ENCODE results near the gene CADM1. TPM values are rescaled to one million over a fixed set of nuclear protein-coding genes. Genes with fewer than 3 reads are reported as not detected.
A peak's percentile ranks its signal among the peaks of the same experiment; 100 is the strongest.

CADM1 gene
- total RNA-seq, 1 donor from 2014 or later: 51.1 TPM

DNA sequence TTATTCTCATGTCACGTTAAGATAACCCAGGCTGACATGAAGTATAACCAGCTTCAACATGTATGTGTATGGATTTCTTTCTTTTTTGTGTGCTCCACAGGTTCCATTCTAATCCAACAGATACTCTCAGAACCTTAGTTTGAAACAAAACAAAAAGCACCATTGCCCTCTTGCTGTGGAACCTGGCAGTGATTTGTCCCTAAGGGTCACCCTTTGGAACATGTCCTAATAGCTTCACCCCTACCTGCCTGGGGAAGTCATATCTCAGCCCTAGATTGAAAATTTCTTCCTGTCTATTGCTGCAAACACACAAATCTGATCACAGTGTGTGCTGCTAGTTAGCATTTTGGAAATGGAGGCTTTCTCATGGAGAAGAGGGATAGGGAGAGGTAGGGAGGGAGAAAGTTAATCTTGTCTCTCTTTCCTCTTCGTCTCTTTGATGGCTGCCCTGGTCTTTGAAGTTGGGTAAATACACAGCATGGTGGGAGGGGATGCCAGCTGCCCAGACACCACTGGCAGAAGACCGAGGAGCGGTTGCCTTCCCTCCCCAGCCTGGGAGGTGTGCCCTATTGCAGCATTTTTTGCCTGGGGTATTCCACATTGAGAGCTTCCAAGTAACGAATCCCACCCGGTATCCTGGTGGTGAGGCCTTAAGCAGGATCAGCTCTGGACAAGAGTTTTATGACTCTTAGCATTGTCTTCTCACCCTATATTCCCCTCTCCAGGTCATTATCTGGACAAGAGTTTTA, 11.6 kb upstream of the CADM1 start:
- intact Hi-C loops (cut with micrococcal nuclease): no loop called here
- Histone ChIP-seq H3K36me3 (no peaks in the 10 kb centered on the region), H3K9me3 (replicated peaks) (no peaks in the 10 kb centered on the region), H3K27me3 (ENCODE audit: low read depth) (peaks cover 30% of the 10 kb centered on the region), H3K4me1 (no peaks in the 10 kb centered on the region), H3K27ac (replicated peaks) (no peak overlapping the region), H3K4me3 (no peak overlapping the region)
- TF ChIP-seq, protein P1, sequence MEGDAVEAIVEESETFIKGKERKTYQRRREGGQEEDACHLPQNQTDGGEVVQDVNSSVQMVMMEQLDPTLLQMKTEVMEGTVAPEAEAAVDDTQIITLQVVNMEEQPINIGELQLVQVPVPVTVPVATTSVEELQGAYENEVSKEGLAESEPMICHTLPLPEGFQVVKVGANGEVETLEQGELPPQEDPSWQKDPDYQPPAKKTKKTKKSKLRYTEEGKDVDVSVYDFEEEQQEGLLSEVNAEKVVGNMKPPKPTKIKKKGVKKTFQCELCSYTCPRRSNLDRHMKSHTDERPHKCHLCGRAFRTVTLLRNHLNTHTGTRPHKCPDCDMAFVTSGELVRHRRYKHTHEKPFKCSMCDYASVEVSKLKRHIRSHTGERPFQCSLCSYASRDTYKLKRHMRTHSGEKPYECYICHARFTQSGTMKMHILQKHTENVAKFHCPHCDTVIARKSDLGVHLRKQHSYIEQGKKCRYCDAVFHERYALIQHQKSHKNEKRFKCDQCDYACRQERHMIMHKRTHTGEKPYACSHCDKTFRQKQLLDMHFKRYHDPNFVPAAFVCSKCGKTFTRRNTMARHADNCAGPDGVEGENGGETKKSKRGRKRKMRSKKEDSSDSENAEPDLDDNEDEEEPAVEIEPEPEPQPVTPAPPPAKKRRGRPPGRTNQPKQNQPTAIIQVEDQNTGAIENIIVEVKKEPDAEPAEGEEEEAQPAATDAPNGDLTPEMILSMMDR (IDR thresholded peaks at IDR 0.05; ENCODE audit: borderline replicate concordance): no peak
- no peak for DNase-seq

DNA sequence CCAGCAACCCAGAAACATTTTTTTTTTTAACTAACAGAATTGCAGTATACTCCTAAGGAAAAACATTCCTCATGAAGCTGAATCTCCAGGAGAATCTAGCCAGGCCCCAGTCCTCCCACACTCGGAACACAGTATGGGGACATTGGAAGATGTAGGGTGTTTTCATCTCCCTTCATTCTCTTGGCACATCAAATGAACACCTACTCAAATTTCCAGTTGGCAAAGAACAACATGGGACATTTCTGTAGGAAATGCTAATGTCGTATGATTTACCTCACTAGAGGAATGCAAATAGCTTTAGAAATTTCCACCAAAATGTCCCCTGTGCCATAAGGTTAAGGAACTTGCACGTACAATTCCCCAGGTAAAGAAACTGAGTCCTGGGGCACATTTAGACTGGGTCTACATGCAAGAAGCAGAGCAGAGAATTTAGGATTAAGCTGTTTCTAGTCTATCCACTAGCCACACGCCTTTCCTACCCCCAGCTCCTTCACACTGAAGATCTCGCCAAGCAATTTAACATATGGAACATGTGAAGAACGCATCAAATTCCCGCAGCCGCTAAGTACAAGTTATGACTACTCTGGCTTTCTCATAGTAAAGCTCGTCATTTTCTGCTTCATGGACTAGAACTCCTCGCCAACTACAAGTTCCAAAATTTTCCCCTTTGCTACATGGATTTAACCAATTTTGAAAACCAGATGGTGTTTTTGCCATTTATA, 2.9 kb upstream of the CADM1 start:
- Histone ChIP-seq H3K9me3 (replicated peaks) (no peaks in the 10 kb centered on the region), H3K27me3 (ENCODE audit: low read depth) (peaks cover 55% of the 10 kb centered on the region), H3K27ac (replicated peaks) (no peak overlapping the region), H3K4me1 (peaks cover 33% of the 10 kb centered on the region), H3K4me3 (no peak overlapping the region), H3K36me3 (no peaks in the 10 kb centered on the region)
- no peak for DNase-seq
- TF ChIP-seq, protein P1 (IDR thresholded peaks at IDR 0.05; ENCODE audit: borderline replicate concordance): no peak
- intact Hi-C loops (cut with micrococcal nuclease): loop anchor here (10.0 kb wide), 1 partner anchor 168 kb away; no protein-coding TSS in a partner anchor

DNA sequence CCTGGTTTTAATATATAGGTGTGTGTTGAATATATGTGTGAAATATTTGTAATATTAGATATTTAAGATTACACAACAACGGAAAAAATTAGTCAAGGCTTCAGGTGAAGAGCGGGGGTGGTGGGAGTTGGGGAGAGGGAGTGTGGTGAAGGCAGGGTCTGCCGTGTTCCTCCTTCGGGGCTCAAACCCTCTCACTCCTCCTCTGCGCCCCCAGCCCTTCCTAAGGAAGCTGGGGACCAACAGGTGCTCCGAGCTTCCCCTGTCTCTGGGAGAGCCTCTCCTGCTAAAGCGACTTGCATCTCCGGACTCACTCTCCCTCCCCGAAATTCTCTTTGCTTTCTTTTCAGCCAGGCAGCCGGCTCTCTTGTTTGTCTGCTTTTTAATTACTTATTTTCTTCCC, 960 bp upstream of the CADM1 start:
- no peaks in the 10 kb centered on the region for H3K36me3 ChIP-seq
- peak overlapping the region; percentile 94 for H3K27ac ChIP-seq (replicated peaks)
- peaks cover 63% of the 10 kb centered on the region for H3K27me3 ChIP-seq (ENCODE audit: low read depth)

DNA sequence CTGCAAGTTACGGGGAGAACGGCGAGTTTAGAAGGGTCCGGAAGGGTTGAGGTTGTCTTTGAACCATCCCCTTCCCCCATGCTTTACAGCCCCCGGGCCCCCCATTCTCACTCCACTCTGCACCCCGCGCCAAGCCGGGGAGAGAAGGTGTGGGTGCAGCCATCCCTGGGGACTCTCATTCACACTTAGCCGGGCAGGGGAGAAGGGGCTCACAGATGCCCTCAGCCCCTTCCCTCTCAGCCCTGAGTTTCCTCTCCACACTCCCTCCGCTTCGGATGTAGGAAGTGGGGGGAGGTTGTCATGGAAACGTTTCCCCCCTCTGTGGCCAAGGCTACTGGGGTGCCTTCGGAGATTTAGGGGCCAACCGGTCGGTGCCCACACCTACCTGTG, 334 bp downstream of the CADM1 start:
- Histone ChIP-seq H3K9me3 (replicated peaks) (no peaks in the 10 kb centered on the region), H3K4me1 (peaks cover 58% of the 10 kb centered on the region), H3K4me3 (peak overlapping the region; percentile 73), H3K27me3 (ENCODE audit: low read depth) (peaks cover 71% of the 10 kb centered on the region), H3K36me3 (no peaks in the 10 kb centered on the region), H3K27ac (replicated peaks) (peak overlapping the region; percentile 94)
- no peak for DNase-seq
- TF ChIP-seq, protein P1 (IDR thresholded peaks at IDR 0.05; ENCODE audit: borderline replicate concordance): no peak
- intact Hi-C loops (cut with micrococcal nuclease): loop anchor here (10.0 kb wide), 1 partner anchor 171 kb away; no protein-coding TSS in a partner anchor

More for the DNA sequence above, 960 bp upstream of the CADM1 start:
- no peak for DNase-seq
- intact Hi-C loops (cut with micrococcal nuclease): loop anchor here (10.0 kb wide), 1 partner anchor 170 kb away; no protein-coding TSS in a partner anchor
- Histone ChIP-seq H3K9me3 (replicated peaks) (no peaks in the 10 kb centered on the region), H3K4me1 (peaks cover 48% of the 10 kb centered on the region), H3K4me3 (peak overlapping the region; percentile 73)
- TF ChIP-seq, protein P1 (IDR thresholded peaks at IDR 0.05; ENCODE audit: borderline replicate concordance): no peak

DNA sequence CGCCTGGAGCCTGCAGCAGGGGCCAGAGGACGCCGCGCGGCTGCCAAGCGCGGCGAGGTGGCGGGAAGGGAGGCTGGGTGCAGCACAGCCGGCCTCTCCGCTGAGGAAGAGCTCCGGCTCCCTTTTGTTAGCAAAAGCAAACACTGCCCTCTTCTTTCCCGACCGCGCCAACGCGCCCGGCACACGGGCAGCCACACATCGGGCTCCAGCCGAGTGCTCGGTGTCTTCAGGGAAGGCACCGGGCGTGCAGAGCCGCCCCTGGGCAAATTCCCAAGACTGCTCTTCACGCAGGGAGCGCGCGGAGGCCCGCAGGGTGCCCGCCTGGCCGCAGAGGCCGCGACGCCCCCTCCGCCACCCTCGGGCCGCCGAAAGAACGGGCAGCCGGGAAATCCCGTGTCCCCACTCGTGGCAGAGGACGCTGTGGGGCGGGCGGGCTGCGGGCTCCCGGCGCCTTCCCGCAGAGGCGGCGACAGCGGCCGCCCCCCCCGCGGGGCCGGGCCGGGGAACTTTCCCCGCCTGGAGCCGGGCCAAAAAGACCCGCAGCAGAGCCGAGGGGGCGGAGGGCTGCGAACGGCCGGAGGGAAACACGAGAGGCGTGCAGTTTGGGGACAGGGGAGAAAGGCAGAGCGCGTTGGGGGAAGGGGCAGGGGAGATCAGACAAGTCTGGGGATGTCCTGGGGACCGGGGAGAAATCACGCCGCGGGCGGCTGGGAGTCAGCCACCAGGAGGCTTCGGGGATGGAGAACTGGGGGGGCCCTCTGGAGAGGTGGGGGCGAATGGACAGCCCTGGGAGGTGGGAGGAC, 931 bp downstream of the CADM1 start:
- DNase-seq: peak; percentile 61
- intact Hi-C loops (cut with micrococcal nuclease): loop anchor here (10.0 kb wide), 1 partner anchor 172 kb away; no protein-coding TSS in a partner anchor
- H3K27me3 ChIP-seq (ENCODE audit: low read depth): peaks cover 74% of the 10 kb centered on the region
- peak overlapping the region; percentile 94 for H3K27ac ChIP-seq (replicated peaks)
- H3K9me3 ChIP-seq (replicated peaks): no peaks in the 10 kb centered on the region
- H3K4me3 ChIP-seq: peak overlapping the region; percentile 73
- H3K4me1 ChIP-seq: peaks cover 62% of the 10 kb centered on the region
- H3K36me3 ChIP-seq: no peaks in the 10 kb centered on the region
- TF ChIP-seq, protein P1 (IDR thresholded peaks at IDR 0.05; ENCODE audit: borderline replicate concordance): peak; percentile 61
